GM18502 (cell line): ENCODE measurements around the gene CD7.

Source experiments
- ATAC-seq: cut with Tn5 transposase; IDR thresholded peaks from one replicate; pipeline ENCODE4 v1.9.1; 2021; ENCODE audit warnings: mild to moderate bottlenecking; ENCODE audit not compliant: unreplicated experiment, poor library complexity

CD7 gene

GRCh38 chr17:82282239-82283207 lies 34.9 kb downstream of the CD7 start:
- no peak for ATAC-seq

DNA sequence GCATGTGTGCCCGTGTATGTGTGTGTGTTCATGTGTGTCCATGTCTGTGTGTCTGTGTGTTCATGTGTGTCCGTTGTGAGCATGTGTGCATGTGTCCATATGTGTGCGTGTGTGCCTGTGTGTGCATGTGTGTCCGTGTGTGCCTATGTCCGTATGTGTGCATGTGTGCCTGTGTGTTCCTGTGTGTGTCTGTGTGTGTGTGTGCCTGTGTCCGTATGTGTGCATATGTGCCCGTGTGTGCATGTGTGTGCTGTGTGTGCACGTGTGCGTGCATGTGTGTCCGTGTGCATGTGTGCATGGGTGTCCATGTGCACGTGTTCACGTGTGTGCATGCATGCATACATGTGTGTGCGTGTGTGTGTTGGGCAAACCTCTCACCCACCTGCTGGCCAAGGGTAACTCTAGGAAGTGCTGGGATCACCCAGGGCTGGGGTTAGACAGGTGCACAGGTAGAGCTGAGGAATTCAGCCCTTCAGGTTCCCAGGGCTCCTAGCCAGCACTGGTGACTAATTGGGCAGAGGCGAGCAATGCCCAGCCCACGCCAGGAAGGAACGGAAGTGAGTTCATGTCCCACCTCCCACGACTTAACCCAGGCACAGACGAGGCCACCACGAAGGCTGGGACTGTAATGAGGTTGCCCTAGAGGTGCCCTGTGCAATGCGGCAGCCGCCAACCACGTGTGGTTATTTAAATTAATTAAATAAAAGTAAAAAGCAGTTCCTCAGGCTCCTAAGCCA lies 35.7 kb downstream of the CD7 start:
- ATAC-seq, result no peak

DNA sequence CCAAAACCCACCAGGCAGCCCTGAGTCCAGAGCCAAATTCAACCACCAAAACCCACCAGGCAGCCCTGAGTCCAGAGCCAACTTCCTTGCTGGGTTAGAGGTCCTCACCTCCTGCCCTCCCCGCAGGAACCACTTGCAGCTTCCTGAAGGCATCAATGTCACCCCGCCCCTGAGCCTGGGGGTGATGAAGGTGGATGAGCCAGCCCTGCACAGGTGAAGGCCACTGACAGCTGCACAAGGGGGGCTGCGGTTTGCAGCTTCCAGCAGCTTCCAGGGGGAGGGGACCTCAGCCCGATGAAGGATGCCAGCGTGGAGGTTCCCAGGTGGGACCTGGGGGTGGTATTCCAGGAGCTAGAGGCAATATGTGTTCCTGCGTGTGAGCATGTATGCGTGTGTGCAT lies 36.3 kb downstream of the CD7 start:
- ATAC-seq, result no peak

DNA sequence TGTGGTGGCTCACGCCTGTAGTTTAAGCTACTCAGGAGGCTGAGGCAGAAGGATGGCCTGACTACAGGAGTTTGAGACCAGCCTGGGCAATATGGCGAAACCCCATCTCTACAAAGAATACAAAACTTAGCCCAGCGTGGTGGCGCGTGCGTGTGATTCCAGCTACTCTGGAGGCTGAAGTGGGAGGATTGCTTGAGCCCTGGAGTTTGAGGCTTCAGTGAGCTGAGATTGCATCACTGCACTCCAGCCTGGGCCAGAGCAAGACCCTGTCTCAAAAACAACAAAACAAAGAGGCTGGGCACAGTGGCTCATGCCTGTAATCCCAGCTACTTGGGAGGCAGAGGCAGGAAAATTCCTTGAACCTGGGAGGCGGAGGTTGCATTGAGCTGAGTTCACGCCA lies 36.9 kb downstream of the CD7 start:
- ATAC-seq, result no peak

GRCh38 chr17:82278786-82279391 lies 38.5 kb downstream of the CD7 start:
- ATAC-seq, result no peak

GRCh38 chr17:82278308-82278707 lies 39.1 kb downstream of the CD7 start:
- ATAC-seq, result no peak

DNA sequence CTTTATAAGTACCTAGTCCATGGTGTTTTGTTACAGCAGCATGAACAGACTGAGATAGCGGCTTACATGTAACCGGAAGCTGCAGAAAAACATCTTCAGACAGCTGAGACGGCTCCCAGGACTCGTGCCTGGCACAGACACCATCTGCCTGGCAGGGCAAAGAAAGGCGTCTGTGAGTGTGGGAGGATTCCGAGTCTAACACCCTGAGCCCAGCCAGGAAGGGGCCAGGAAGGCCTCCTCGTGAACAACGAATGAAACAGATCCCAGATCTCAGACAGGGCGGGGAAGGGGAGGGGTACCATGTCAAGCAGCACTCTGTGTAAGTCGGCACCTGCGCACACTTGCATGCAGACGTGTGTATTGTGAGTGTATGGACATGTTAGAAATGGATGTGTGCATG lies 39.6 kb downstream of the CD7 start:
- ATAC-seq, result no peak

DNA sequence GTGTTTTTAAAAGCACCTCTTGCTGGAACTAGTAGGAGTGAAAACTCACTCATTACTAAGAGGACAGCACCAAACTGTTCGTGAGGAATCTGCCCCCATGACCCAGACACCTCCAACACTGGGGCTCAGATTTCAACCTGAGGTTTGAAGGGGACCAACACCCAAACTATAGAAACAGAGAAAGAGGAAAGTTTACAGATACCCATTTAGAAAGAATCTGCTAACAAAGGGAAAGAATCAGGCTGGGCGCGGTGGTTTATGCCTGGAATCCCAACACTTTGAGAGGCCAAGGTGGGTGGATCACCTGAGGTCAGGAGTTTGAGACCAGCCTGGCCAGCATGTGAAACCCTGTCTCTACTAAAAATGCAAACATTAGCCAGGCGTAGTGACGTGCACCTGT lies 40.5 kb downstream of the CD7 start:
- no peak for ATAC-seq

DNA sequence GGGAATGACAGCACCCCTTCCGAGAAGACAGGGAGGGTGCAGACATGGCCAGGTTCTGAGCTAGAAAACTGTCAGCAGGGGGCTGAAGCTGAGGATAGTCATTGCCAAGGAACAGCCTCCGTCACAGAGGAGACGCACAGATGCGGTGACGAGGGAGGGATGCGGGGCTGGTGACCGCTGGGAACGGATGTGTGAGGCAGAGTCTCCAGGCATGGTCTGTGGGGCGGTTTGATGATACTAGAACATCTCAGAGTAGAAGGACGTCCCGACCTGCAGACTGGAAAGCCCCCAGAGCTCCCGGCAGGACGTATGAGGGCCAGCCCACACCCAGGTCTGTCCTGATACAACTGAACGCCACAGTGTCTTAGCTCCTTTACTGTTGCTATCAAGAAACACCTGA lies 42.1 kb downstream of the CD7 start:
- ATAC-seq, result no peak

- ATAC-seq, result no peak
These were observed 43.0 kb downstream of the CD7 start for GRCh38 chr17:82274134-82275020.

DNA sequence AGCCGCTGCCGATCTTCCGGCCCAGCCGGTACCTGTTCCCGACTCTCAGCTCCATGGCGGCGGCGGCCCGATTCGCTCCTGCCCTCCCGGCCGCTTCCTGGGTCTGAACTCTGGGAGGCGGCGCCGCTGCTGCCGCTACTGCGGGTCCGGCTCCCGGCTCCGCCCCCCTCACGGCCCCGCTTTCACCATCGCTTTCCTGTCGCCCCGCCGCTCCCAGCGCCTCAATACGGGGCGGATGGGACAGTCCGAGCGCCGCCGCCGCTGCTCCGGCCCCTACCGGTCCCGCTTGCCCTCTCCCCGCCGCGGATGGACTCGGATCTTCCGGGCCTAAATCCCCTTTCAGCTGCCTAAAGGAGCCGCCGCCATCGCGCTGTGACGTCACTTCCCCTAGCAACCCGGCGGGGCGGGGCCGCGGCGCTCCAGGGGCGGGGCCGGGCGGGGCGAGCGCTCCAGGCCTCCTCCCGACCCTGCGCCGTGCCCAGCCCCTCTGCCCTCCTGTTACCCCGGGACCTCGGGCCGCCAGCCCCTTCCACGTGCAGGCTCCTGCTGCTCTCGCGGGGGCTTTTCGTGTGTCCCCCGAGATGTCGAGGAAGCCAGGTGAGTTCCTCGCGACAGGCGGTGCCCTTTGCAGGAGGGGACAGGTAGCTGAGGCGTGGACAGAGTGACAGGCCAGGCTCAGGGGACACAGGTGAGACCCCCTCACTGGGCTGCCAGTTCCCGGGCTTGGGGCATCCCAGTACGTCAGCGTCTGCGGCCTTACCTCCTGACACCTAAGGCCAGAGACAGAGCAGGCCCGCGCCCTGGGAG lies 43.9 kb downstream of the CD7 start, which contains the start of gene CSNK1D:
TSS of gene CSNK1D (minus strand) at position 374 of the 807 bp plus-strand sequence. CDS start at position 55, 319 bp downstream.
- ATAC-seq, result peak; percentile 71

DNA sequence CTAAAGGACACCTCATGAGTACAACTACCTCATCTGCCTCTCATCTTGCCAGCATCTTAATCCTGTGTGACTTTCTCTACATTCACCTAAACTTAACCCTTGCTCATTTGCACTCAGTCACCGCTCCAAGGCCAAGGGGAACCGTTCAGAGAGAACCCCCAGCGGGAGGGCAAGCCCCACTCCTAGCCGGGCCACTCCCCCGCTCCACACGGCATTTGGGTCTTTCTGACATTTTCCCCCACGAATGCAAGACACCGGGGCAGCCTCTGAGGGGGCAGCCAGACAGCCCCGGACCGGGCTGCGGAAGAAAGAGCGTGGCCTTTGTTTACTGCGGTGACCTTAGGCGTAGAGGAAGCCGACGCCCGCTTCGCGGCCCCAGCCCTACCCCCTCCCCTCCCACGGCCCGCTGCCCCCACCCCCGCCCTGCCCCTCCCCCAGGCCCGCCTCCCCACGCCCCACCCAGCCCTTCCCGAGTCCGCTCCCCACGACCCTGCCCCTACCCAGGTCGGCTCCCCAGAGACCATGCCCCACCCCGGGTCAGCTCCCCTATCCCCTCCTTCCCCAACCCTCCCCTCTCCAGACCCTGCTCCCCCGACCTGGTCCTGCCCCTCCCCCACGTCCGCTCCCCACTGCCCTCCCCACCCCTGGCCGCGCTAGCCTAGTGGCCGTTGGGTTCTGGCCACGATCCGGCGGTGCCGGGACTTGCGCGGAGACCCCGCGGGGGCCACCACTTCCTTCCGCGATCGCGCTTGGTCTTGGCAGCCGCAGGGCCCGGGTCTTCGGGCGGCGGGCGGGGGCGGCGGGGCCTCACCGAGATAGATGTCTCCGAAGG lies 44.7 kb downstream of the CD7 start:
- ATAC-seq, result no peak

DNA sequence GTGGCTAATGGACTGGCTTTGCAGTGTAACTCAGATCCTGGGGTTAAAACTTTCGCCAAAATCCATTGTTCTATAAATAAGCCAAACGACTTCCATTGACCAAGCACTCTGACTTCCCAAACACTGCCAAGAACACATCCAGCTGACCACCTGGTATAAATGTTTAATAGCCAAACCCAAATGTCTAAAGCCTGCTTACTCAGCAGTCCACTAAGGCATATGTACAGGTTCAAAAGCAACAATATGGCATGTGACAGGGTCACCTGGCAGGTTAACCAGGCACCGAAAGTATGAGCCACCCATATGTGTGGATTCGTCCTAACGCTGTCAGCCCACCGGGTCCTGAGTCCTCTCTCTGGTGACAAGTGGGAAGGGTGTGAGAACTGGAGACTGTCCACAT lies 46.0 kb downstream of the CD7 start:
- no peak for ATAC-seq

GRCh38 chr17:82270651-82271050 lies 46.8 kb downstream of the CD7 start:
- no peak for ATAC-seq

- no peak for ATAC-seq
These were observed 47.4 kb downstream of the CD7 start for GRCh38 chr17:82269882-82270500.

GRCh38 chr17:82269138-82269881 lies 48.1 kb downstream of the CD7 start:
- ATAC-seq, result no peak
